Thoracic aorta (tissue), 2 donors: ENCODE measurements around the gene GCK. TPM values are rescaled to one million over a fixed set of nuclear protein-coding genes. Genes with fewer than 3 reads are reported as not detected.

Experiments used
- ATAC-seq: fragments of 150-250 bp; one replicate; pipeline ENCODE4 v1.8.0; 2017; ENCODE audit warnings: low read depth; ENCODE audit not compliant: insufficient number of reproducible peaks, low FRiP score
- DNase-seq: peaks from one replicate; pipeline ENCODE4 v3.0.0-alpha.2; 2020; ENCODE audit warnings: low spot score
- H3K27ac ChIP-seq, 2 donors: fragments of 200-600 bp; sonication (generic); 1 replicate in 1 of 2; 2 replicates in 1 of 2; pipeline ENCODE4 v1.5.1; 2016; ENCODE audit warnings: mild to moderate bottlenecking in 2 of 2, moderate library complexity in 2 of 2
- H3K27me3 ChIP-seq: fragments of 200-600 bp; sonication (generic); replicated peaks from 2 replicates; pipeline ENCODE4 v1.6.0; 2016; ENCODE audit warnings: mild to moderate bottlenecking; ENCODE audit not compliant: insufficient read depth
- H3K36me3 ChIP-seq: fragments of 200-600 bp; sonication (generic); one replicate; pipeline ENCODE4 v1.5.1; 2016
- H3K4me1 ChIP-seq, 2 donors: fragments of 200-600 bp; sonication (generic); 1 replicate in 1 of 2; 2 replicates in 1 of 2; pipeline versions ENCODE4 v1.5.1 to v1.6.0; 2016; ENCODE audit warnings: low read depth in 2 of 2, mild to moderate bottlenecking in 1 of 2; ENCODE audit not compliant: control insufficient read depth in 1 of 2
- H3K4me3 ChIP-seq: fragments of 200-600 bp; sonication (generic); 2 replicates; pipeline ENCODE4 v1.5.1; 2016; ENCODE audit warnings: mild to moderate bottlenecking
- H3K9me3 ChIP-seq: fragments of 200-600 bp; sonication (generic); 2 replicates; pipeline ENCODE4 v1.5.1; 2016
- total RNA-seq, 2 donors: library from RNA; depleted of rRNA; stranded (reverse); fragments of >200 nt; gene quantifications; one replicate each; pipeline versions ENCODE4 v1.1.0 to v1.2.3, GENCODE V29; 2016
- TF ChIP-seq, protein P1 (sequence below): fragments of 200-600 bp; sonication (generic); IDR thresholded peaks from one replicate; pipeline ENCODE4 v1.5.1; 2019; ENCODE audit warnings: antibody characterized with exemption

The GCK gene
- total RNA-seq, 2 donors from 2014 or later, result 1.6 to 2.3 TPM

DNA sequence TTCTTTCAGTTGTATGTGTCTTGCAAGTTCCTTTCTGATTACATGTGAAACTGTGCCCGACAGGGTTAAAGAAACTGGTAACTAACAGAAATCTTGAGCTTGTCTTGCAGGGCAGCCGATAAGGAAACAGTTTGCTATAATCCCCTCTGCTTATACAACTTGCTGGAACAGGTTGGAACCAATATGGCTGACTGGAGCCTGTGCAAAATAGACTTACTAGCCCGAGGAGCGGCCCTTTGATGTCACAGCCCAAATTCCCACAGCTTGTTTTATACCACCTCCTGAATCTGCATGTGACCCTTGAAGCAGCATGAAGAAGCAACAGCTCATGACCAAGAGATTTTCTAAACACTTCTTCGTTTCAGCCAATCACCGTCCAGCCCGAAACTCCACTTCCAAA lies 8.2 kb upstream of the GCK start:
- no peaks in the 10 kb centered on the region for H3K27me3 ChIP-seq
- no peak overlapping the region for H3K27ac ChIP-seq
- TF ChIP-seq, protein P1, sequence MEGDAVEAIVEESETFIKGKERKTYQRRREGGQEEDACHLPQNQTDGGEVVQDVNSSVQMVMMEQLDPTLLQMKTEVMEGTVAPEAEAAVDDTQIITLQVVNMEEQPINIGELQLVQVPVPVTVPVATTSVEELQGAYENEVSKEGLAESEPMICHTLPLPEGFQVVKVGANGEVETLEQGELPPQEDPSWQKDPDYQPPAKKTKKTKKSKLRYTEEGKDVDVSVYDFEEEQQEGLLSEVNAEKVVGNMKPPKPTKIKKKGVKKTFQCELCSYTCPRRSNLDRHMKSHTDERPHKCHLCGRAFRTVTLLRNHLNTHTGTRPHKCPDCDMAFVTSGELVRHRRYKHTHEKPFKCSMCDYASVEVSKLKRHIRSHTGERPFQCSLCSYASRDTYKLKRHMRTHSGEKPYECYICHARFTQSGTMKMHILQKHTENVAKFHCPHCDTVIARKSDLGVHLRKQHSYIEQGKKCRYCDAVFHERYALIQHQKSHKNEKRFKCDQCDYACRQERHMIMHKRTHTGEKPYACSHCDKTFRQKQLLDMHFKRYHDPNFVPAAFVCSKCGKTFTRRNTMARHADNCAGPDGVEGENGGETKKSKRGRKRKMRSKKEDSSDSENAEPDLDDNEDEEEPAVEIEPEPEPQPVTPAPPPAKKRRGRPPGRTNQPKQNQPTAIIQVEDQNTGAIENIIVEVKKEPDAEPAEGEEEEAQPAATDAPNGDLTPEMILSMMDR, result no peak
- ATAC-seq (no peak), DNase-seq (no peak)
- peaks cover 10 to 11% of the 10 kb centered on the region in 2 donors for H3K4me1 ChIP-seq
- H3K9me3 ChIP-seq, result no peaks in the 10 kb centered on the region
- no peaks in the 10 kb centered on the region for H3K36me3 ChIP-seq
- no peak overlapping the region for H3K4me3 ChIP-seq

DNA sequence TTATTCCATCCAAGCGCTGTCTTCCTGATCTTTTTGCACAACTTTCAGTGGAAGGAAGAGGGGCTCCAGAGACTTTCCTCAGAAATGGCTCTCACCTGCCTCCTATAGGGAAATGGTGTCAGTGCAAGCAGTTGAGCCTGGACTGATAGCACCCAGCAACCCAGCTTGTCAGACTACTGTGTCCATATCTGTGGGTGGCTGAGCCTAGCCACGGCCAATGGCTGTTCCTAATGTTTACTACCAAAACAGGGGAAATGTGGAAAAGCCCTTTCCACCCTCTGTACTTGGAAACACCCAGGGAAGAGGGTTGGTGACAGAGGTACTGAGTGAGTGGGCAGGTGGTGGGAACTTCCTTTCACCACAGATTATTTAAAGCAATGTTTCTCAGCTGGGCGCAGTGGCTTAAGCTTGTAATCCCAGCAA lies 7.2 kb upstream of the GCK start:
- Histone ChIP-seq H3K36me3 (no peaks in the 10 kb centered on the region), H3K27me3 (no peaks in the 10 kb centered on the region), H3K27ac (no peak overlapping the region), H3K4me3 (no peak overlapping the region), H3K9me3 (no peaks in the 10 kb centered on the region), H3K4me1 (peaks cover 0 to 1% of the 10 kb centered on the region in 2 donors)
- TF ChIP-seq, protein P1, result peak; percentile 65
- ATAC-seq (no peak), DNase-seq (no peak)

DNA sequence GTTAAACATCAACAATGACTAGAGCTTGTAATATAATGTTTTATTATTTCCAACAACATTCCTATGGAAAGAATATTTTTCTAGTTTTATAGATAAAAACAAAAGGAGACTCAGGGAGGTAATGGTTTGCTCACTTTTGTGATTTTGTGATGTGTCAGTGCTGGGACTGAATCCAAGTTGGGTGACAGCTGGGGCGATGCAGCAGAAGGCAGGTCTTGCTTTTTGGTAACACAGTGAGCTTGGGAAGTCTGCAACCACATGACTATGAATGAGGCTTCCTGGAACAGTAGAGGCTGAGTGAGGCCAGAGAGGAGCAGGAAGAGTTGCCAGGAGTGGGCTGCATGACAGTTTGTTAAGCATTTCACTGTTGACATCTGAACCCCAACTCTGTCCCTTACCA lies 6.7 kb upstream of the GCK start:
- ATAC-seq (no peak), DNase-seq (no peak)
- Histone ChIP-seq H3K4me3 (no peak overlapping the region), H3K36me3 (no peaks in the 10 kb centered on the region), H3K27ac (no peak overlapping the region), H3K9me3 (no peaks in the 10 kb centered on the region), H3K27me3 (no peaks in the 10 kb centered on the region), H3K4me1 (no peaks in the 10 kb centered on the region)
- TF ChIP-seq, protein P1, result no peak

DNA sequence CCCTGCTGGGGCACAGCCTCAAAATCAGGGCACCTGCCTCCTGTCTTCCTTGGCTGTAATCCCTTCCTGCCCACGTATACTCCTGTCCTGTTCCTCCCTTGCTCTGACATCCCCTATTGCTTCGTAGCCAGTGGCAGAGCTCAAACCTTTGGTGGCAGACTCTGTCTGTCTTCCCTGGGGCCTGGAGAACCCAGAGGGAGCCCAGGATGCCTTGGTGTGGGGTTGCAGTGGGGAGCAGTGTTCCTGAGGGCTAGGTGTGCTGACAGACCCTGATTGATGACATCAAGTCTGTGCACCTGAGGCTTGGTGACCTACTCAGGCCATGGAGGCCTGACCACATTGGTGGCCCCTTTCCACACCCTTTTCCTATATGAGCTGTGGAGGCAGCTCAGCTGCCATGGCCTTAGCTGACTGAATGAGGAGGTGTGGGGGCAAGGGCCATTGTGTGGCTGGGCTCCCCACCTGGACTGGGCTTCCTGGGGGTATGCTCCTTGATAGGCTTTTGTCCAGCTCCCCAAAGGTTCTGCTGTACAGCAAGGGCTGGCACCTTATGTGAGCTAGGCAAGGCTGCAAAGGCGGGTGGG lies 5.4 kb upstream of the GCK start:
- ATAC-seq (no peak), DNase-seq (no peak)
- TF ChIP-seq, protein P1, result no peak

DNA sequence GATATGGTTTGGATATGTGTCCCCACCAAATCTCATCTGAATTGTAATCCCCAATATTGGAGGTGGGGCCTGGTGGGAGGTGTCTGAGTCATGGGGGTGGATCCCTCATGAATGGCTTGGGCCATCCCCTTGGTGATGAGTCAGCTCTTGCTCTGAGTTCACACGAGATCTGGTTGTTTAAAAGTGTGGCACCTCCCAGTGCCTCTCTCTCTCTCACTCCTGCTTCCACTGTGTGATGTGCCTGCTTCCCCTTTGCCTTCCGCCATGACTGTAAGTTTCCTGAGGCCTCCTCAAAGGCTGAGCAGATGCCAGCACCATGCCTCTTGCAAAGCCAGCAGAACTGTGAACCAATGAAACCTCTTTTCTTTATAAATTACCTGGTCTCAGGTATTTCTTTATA lies 4.8 kb upstream of the GCK start:
- no peak overlapping the region for H3K27ac ChIP-seq
- no peaks in the 10 kb centered on the region for H3K4me1 ChIP-seq
- no peaks in the 10 kb centered on the region for H3K27me3 ChIP-seq
- DNase-seq, result no peak
- TF ChIP-seq, protein P1, result no peak
- no peaks in the 10 kb centered on the region for H3K9me3 ChIP-seq
- no peak overlapping the region for H3K4me3 ChIP-seq
- no peak for ATAC-seq
- H3K36me3 ChIP-seq, result no peaks in the 10 kb centered on the region

More for the DNA sequence above, 5.4 kb upstream of the GCK start:
- Histone ChIP-seq H3K27ac (no peak overlapping the region), H3K4me3 (no peak overlapping the region), H3K4me1 (no peaks in the 10 kb centered on the region), H3K36me3 (no peaks in the 10 kb centered on the region), H3K27me3 (no peaks in the 10 kb centered on the region), H3K9me3 (no peaks in the 10 kb centered on the region)
